IMR-90 (cell line): Measurements from ENCODE around the gene SATB2. TPM values are rescaled to one million over a fixed set of nuclear protein-coding genes. Genes with fewer than 3 reads are reported as not detected.

Experiments used
- ATAC-seq: fragments of 200-7000 bp; cut with Tn5 transposase; 2 replicates; pipeline ENCODE4 v1.9.1; 2020; ENCODE audit warnings: low read depth, mild to moderate bottlenecking, moderate library complexity
- BruUV-seq: library from RNA; stranded (reverse); fragments of 400-500 nt; replicated peaks from 2 replicates; lab custom pipeline; 2021; lab: Mats Ljungman, UMichigan
- CTCF ChIA-PET: fragments of 300-600 bp; formaldehyde crosslinking; extraction: SDS; loops from one replicate; lab custom pipeline; 2021; ENCODE audit warnings: antibody characterized with exemption; lab: Yijun Ruan, JAX
- POLR2A ChIA-PET: fragments of 300-600 bp; sonication (Branson Sonifier 250); formaldehyde crosslinking; loops from one replicate; lab custom pipeline; 2022; ENCODE audit warnings: antibody characterized with exemption; ENCODE audit not compliant: unreplicated experiment; lab: Charles Lee
- DNase-seq: peaks from one replicate; pipeline ENCODE4 v3.0.0; 2013
- H2AFZ ChIP-seq: replicated peaks from 2 replicates; pipeline ENCODE3; 2013; ENCODE audit warnings: low read length, mild to moderate bottlenecking; ENCODE audit not compliant: poor library complexity
- H2AK5ac ChIP-seq: 2 replicates; pipeline ENCODE4 v1.6.1; 2013; ENCODE audit warnings: low read depth, low read length, inconsistent platforms
- H2AK9ac ChIP-seq: replicated peaks from 2 replicates; pipeline ENCODE3; 2013; ENCODE audit warnings: mild to moderate bottlenecking, low read depth, low read length, moderate library complexity; ENCODE audit not compliant: poor library complexity
- H2BK120ac ChIP-seq: 2 replicates; pipeline ENCODE4 v1.6.1; 2013; ENCODE audit warnings: low read depth, low read length, inconsistent platforms
- H2BK15ac ChIP-seq: 3 replicates; pipeline ENCODE4 v1.6.1; 2013; ENCODE audit warnings: low read depth, low read length, inconsistent platforms
- H2BK20ac ChIP-seq: 2 replicates; pipeline ENCODE4 v1.6.1; 2013; ENCODE audit warnings: low read depth, mild to moderate bottlenecking, inconsistent platforms, low read length, moderate library complexity
- H2BK5ac ChIP-seq: 2 replicates; pipeline ENCODE4 v1.6.1; 2013; ENCODE audit warnings: mild to moderate bottlenecking, low read depth, low read length, inconsistent platforms; ENCODE audit not compliant: poor library complexity, severe bottlenecking
- H3K14ac ChIP-seq: replicated peaks from 2 replicates; pipeline ENCODE4 v1.6.1; 2013; ENCODE audit warnings: low read depth, low read length, inconsistent platforms
- H3K18ac ChIP-seq: 2 replicates; pipeline ENCODE4 v1.6.1; 2013; ENCODE audit warnings: low read depth, low read length, control low read depth
- H3K23ac ChIP-seq: 2 replicates; pipeline ENCODE4 v1.6.1; 2013; ENCODE audit warnings: low read depth, low read length, inconsistent platforms
- H3K27ac ChIP-seq: 2 replicates; pipeline ENCODE4 v1.5.1; 2013; ENCODE audit warnings: mild to moderate bottlenecking, control low read depth, low read length; ENCODE audit not compliant: insufficient read depth
- H3K27me3 ChIP-seq: 2 replicates; pipeline ENCODE4 v1.6.1; 2013; ENCODE audit warnings: low read length; ENCODE audit not compliant: control insufficient read depth, insufficient read depth
- H3K36me3 ChIP-seq: 2 replicates; pipeline ENCODE4 v1.6.1; 2013; ENCODE audit warnings: low read length, mixed read lengths; ENCODE audit not compliant: control insufficient read depth, insufficient read depth
- H3K4ac ChIP-seq: 2 replicates; pipeline ENCODE4 v1.6.1; 2013; ENCODE audit warnings: low read depth, low read length, inconsistent platforms
- H3K4me1 ChIP-seq: 2 replicates; pipeline ENCODE4 v1.6.1; 2013; ENCODE audit warnings: low read length, mixed read lengths; ENCODE audit not compliant: control insufficient read depth, insufficient read depth
- H3K4me2 ChIP-seq: 2 replicates; pipeline ENCODE4 v1.6.1; 2013; ENCODE audit warnings: low read depth, mild to moderate bottlenecking, control low read depth, low read length, moderate library complexity
- H3K4me3 ChIP-seq: 2 replicates; pipeline ENCODE4 v1.5.1; 2013; ENCODE audit warnings: low read depth, mild to moderate bottlenecking, control low read depth, low read length, moderate library complexity; ENCODE audit not compliant: insufficient read depth
- H3K56ac ChIP-seq: 2 replicates; pipeline ENCODE4 v1.6.1; 2013; ENCODE audit warnings: low read length, inconsistent platforms; ENCODE audit not compliant: insufficient read depth; ENCODE audit errors: extremely low read depth
- H3K79me1 ChIP-seq, 2 experiments: 2 replicates each; pipeline ENCODE4 v1.6.1; 2013; ENCODE audit warnings: low read length in 2 of 2, inconsistent platforms in 1 of 2, low read depth in 1 of 2
- H3K9ac ChIP-seq: 2 replicates; pipeline ENCODE4 v1.6.1; 2013; ENCODE audit warnings: low read depth, low read length, control low read depth
- H3K9me1 ChIP-seq: 2 replicates; pipeline ENCODE4 v1.6.1; 2013; ENCODE audit warnings: low read length, inconsistent platforms; ENCODE audit not compliant: insufficient read depth
- H3K9me3 ChIP-seq: 2 replicates; pipeline ENCODE4 v1.6.1; 2013; ENCODE audit warnings: low read length; ENCODE audit not compliant: control insufficient read depth, insufficient read depth
- H4K20me1 ChIP-seq: 2 replicates; pipeline ENCODE4 v1.6.1; 2013; ENCODE audit warnings: low read length, inconsistent platforms; ENCODE audit not compliant: insufficient read depth
- H4K5ac ChIP-seq: 2 replicates; pipeline ENCODE4 v1.6.1; 2013; ENCODE audit warnings: mild to moderate bottlenecking, low read depth, low read length, control low read depth
- H4K8ac ChIP-seq, 2 experiments: 2 replicates each; pipeline ENCODE4 v1.6.1; 2013; ENCODE audit warnings: low read depth in 2 of 2, low read length in 2 of 2, control low read depth in 1 of 2, inconsistent platforms in 1 of 2
- H4K91ac ChIP-seq: 2 replicates; pipeline ENCODE4 v1.6.1; 2013; ENCODE audit warnings: low read depth, low read length, inconsistent platforms; ENCODE audit not compliant: insufficient read depth
- CEBPB ChIP-seq: IDR thresholded peaks from 2 replicates; pipeline ENCODE4 v1.6.1; 2012; ENCODE audit warnings: low read depth, low read length, improper control_type of control experiment
- NFE2L2 ChIP-seq: fragments of 150-350 bp; IDR thresholded peaks from 2 replicates; pipeline ENCODE4 v1.6.1; 2016; ENCODE audit warnings: low read depth, mild to moderate bottlenecking, low read length
- WGBS, 2 experiments: methylation state at CpG; one replicate each; pipeline versions ENCODE4 v1.1.5 to v1.1.7; 2013; ENCODE audit warnings: missing lambda C conversion rate in 2 of 2; ENCODE audit not compliant: insufficient read length in 1 of 2; ENCODE audit errors: extremely low coverage in 2 of 2; 5-methylcytosine and 5-hydroxymethylcytosine counted together
- dilution Hi-C: fragments of 300-500 bp; cut with HindIII; formaldehyde crosslinking; loops from one replicate; pipeline ENCODE4 v1.14.3; 2018; ENCODE audit warnings: low sequenced_read_pairs; ENCODE audit not compliant: unreplicated experiment
- in situ Hi-C: fragments of 300-500 bp; cut with MboI; formaldehyde crosslinking; loops from 3 replicates; pipeline ENCODE4 v1.14.3; 2019; ENCODE audit warnings: low sequenced_read_pairs, inconsistent platforms, mixed read lengths
- intact Hi-C: fragments of 100-400 bp; cut with micrococcal nuclease; formaldehyde crosslinking; loops from 2 replicates; pipeline ENCODE4 v1.10.0; 2022
- polyA plus RNA-seq, 3 experiments: library from polyadenylated mRNA; depleted of rRNA; stranded (reverse); fragments of >200 nt; gene quantifications; 2 replicates each; pipeline ENCODE4 v1.2.3, GENCODE V29; 2012; ENCODE audit warnings: low replicate concordance in 1 of 3
- total RNA-seq: library from RNA; depleted of rRNA; stranded (reverse); fragments of >200 nt; gene quantifications from 2 replicates; pipeline ENCODE4 v1.2.3, GENCODE V29; 2012

SATB2 gene
- total and polyA plus RNA-seq, 2 of the 4 experiments (the other 2 are of a cell fraction), result 6.2 to 8.4 TPM

GRCh38 chr2:199455545-199456382 lies 2.0 kb downstream of the SATB2 start:
- 5% methylated on average over 22 of the region's 55 CpGs; no CpG with 5 or more reads in 1 of the 2 experiments for WGBS, 2 experiments
- 0 out of 2 replicates have a peak overlapping the region, but pooled peaks have one; percentile 25 for H3K4ac ChIP-seq
- ChIA-PET CTCF (no interaction called here), POLR2A (no interaction called here)
- peak overlapping the region; percentile 93 for H3K4me2 ChIP-seq
- no peak overlapping the region for H2BK5ac ChIP-seq
- H2BK120ac ChIP-seq, result no peak overlapping the region; the same call in 1 of the 2 replicates
- H3K27ac ChIP-seq, result no peak overlapping the region
- H2AK5ac ChIP-seq, result peak overlapping the region; percentile 3; the same call in 1 of the 2 replicates
- H3K4me1 ChIP-seq, result no peaks in the 10 kb centered on the region; the same call in 1 of the 2 replicates
- no peak overlapping the region for H2BK15ac ChIP-seq
- H3K14ac ChIP-seq, result no peak overlapping the region
- no TSS peak for BruUV-seq
- TF ChIP-seq CEBPB (peak; percentile 4; the same call in 1 of the 2 replicates), NFE2L2 (no peak)
- H3K9me3 ChIP-seq, result no peaks in the 10 kb centered on the region
- H3K36me3 ChIP-seq, result no peaks in the 10 kb centered on the region
- no peak overlapping the region; a peak in 1 of 4 replicates for H4K8ac ChIP-seq
- H3K23ac ChIP-seq, result peak overlapping the region; percentile 74; the same call in 1 of the 2 replicates
- no peaks in the 10 kb centered on the region for H3K9me1 ChIP-seq
- H3K18ac ChIP-seq, result no peak overlapping the region
- dilution Hi-C loops, result no loop called here
- H2AFZ ChIP-seq, result peak overlapping the region; percentile 87
- intact Hi-C loops, result loop anchor here (5.0 kb wide), 1 partner anchor 433 kb away; no protein-coding TSS in a partner anchor
- H4K20me1 ChIP-seq, result no peaks in the 10 kb centered on the region
- no peak overlapping the region for H2BK20ac ChIP-seq
- H3K4me3 ChIP-seq, result peak overlapping the region; percentile 78
- DNase-seq, result peak; percentile 31
- ATAC-seq, result peak; percentile 3; the same call in 1 of the 2 replicates
- H2AK9ac ChIP-seq, result peak overlapping the region; percentile 76
- 0 out of 2 replicates have a peak overlapping the region, but pooled peaks have one; percentile 24 for H3K9ac ChIP-seq
- no peak overlapping the region for H4K91ac ChIP-seq
- H3K56ac ChIP-seq, result 0 out of 2 replicates have a peak overlapping the region, but pooled peaks have one; percentile 42
- peaks cover 11 to 34% of the 10 kb centered on the region in 2 experiments for H3K79me1 ChIP-seq
- in situ Hi-C loops, result no loop called here
- H4K5ac ChIP-seq, result no peak overlapping the region
- H3K27me3 ChIP-seq, result no peaks in the 10 kb centered on the region
